ENCODE measurements around the gene ELF4.
"Not testable (repeated sequence)": the region's sequence is repeated elsewhere in the genome, so short reads cannot be mapped to it uniquely, and the experiment has no call there.

The ELF4 gene

DNA sequence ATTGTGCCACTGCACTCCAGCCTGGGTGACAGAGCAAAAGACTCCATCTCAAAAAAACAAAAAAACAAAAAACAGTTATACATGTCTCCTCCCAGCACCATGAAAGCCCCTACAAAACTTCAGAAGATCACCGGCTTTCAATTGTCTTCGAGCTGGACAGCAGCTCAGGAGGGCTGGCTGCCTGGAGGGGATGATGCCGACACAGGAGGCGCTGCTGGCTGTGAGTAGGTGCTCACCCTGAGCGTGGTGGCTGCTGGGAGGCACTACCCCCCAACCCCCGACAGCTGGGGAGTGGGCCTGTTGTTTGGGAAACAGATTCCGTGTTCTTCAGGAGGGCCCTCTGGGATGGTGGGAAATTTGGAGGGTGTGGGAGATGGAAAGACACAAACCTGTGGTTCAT lies 6.9 kb upstream of the ELF4 start:
- TF ChIP-seq CTCF (IDR thresholded peaks at IDR 0.05; ENCODE audit: control extremely low read depth, extremely low read depth, low read depth, missing control alignments), result no peak
- POLR2A ChIA-PET, result no interaction called here
- CTCF ChIA-PET, result interaction anchor here (1.0 to 9.0 kb wide), 2 partner anchors 12 to 38 kb away, joined by 3 to 92 read pairs; no protein-coding TSS in a partner anchor
- no peak for DNase-seq (ENCODE audit: extremely low spot score)

- POLR2A ChIA-PET; DNase-seq (ENCODE audit: extremely low spot score): not testable (repeated sequence)
- CTCF ChIA-PET, result interaction anchor here (9.0 kb wide), 1 partner anchor 36 kb away, joined by 92 read pairs; no protein-coding TSS in a partner anchor
These were observed 5.0 kb upstream of the ELF4 start for GRCh38 chrX:130115119-130115885.

DNA sequence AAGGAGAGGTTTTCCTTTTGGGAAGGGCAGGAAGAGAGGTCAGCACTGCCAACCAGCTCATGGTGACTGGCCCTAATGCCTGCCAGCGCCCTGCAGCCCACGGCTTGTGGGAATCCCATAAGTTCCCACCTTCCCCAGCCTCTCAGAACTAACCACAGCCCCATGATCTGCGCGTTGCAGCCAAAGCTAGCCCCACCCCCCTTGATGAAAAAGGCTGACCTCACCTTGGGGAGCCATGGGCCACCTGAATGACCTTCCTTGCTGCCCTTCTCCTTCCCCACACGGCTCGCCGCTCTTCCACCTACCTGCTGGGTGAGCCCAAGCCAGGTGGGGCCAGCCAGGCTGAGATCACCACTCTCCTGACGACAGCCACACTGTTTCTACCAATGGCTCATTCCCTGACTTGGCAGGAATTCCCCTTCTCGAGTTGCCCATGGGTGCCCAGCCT lies 3.9 kb upstream of the ELF4 start:
- CTCF ChIA-PET, result no interaction called here
- no peak for DNase-seq (ENCODE audit: extremely low spot score)
- TF ChIP-seq CTCF (IDR thresholded peaks at IDR 0.05; ENCODE audit: control extremely low read depth, extremely low read depth, low read depth, missing control alignments), result no peak
- POLR2A ChIA-PET, result no interaction called here

DNA sequence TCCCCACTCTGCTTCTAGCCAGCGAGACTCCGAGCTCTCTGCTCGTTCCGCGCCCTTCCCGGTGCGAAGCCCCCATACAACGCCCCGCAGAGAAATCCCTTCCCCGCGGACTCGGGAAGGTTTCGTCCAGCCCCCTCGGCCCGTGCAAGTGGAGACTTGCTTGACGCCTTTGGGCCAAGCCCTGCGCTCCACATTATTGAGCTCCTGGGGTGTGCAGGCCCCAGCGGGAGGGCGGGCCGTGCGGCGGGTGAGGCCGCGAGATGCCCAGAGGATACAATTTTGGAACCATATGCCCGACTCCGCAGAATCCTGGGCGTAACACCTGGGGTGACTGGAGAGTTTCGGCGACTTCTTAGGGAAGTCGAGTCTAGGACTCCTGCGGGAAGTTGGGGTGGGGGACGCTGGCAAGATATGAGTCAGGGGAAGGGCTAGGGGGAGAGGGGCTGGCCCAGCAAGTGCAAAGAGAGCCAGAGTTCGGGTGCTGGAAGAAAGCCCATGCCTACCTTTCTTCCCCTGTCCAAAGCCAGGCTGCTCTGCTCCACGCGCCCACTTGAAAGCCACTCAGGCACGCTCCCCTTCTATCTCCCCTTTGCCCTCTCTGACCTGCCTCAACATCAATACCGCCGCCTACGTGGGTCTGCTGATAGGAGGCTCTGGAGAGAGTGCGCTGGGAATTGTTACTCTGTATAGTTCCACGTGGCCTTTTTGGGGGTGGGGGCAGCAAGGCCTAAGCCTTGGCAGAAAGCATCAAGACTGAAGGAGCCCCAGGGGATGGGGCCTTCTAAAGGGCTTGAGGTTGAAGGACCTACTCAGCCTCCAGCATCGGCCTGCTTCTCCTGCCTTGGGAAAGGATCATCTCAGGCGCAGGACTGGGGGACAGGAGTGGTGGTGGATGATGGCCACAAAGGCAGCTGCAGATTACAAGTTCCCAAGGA lies 1.2 kb upstream of the ELF4 start:
- no peak for DNase-seq (ENCODE audit: extremely low spot score)
- TF ChIP-seq CTCF (IDR thresholded peaks at IDR 0.05; ENCODE audit: control extremely low read depth, extremely low read depth, low read depth, missing control alignments), result no peak
- CTCF ChIA-PET, result interaction anchor here (1.0 to 1.2 kb wide), 2 partner anchors 26 to 31 kb away, joined by 3 read pairs; no protein-coding TSS in a partner anchor
- POLR2A ChIA-PET, result no interaction called here

DNA sequence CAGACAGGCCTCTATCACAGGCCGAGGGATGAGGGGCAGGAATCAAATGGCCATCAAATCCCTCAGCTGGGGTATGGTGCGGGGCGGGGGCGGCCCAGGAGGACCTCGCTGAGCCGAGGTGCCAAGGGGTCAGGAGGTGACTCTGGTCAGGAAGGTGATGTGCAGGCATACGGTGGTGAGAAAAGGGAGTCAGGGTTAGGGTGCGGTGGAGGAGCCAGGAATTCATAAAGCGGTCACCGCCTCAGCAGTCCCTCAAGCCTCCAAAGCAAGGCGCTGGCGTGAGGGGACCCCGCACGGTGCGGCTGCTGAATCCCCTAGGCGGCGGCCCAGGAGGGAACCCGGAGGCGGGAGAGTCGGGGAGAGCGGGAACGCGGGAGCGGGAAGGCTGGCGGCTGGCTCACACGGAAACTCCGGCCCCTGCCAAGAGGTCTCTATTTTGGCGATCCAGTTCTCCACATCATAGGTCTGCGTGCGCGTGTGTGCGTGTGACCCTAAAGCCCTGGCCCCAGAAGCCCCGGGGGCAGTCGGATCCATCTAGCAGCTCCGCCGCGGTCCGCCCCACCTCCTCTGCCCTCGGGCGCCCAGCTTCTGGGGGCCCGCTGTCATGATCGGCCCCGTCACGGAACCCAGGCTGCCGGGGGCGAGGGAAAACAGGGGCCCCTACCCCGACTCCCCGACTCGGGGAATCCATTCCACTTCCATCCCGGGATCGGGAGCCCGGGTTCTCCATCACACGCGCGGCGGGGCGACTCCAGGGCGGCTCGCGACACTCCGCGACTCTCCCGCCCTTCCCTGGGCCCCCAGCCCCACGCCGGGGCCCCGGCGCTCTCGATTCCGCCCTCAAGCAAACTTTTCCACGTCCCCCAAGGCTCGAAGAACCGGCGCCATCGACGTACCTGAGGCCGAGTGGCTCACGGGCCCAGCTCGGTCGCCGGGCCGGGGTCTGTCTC lies 593 bp downstream of the ELF4 start:
- CTCF ChIA-PET, result interaction anchor here (0.7 to 3.9 kb wide), 5 partner anchors 10 to 30 kb away, joined by 3 to 21 read pairs (median 5); no protein-coding TSS in a partner anchor
- POLR2A ChIA-PET, result interaction anchor here (1.1 kb wide), 1 partner anchor 24 kb away, joined by 4 read pairs; no protein-coding TSS in a partner anchor
- no peak for DNase-seq (ENCODE audit: extremely low spot score)

More for the DNA sequence above, 593 bp downstream of the ELF4 start:
- no peak for TF ChIP-seq CTCF (IDR thresholded peaks at IDR 0.05; ENCODE audit: control extremely low read depth, extremely low read depth, low read depth, missing control alignments)

All from GM10248 (cell line).